IMR-90 (cell line): ENCODE results near the gene C9orf43. TPM values are rescaled to one million over a fixed set of nuclear protein-coding genes. Genes with fewer than 3 reads are reported as not detected.

Experiments used
- ATAC-seq: fragments of 200-7000 bp; cut with Tn5 transposase; 2 replicates; pipeline ENCODE4 v1.9.1; 2020; ENCODE audit warnings: low read depth, mild to moderate bottlenecking, moderate library complexity
- BruUV-seq: library from RNA; stranded (reverse); fragments of 400-500 nt; replicated peaks from 2 replicates; lab custom pipeline; 2021; lab: Mats Ljungman, UMichigan
- CTCF ChIA-PET: fragments of 300-600 bp; formaldehyde crosslinking; extraction: SDS; loops from one replicate; lab custom pipeline; 2021; ENCODE audit warnings: antibody characterized with exemption; lab: Yijun Ruan, JAX
- POLR2A ChIA-PET: fragments of 300-600 bp; sonication (Branson Sonifier 250); formaldehyde crosslinking; loops from one replicate; lab custom pipeline; 2022; ENCODE audit warnings: antibody characterized with exemption; ENCODE audit not compliant: unreplicated experiment; lab: Charles Lee
- DNase-seq: peaks from one replicate; pipeline ENCODE4 v3.0.0; 2013
- H2AFZ ChIP-seq: replicated peaks from 2 replicates; pipeline ENCODE3; 2013; ENCODE audit warnings: low read length, mild to moderate bottlenecking; ENCODE audit not compliant: poor library complexity
- H2AK5ac ChIP-seq: 2 replicates; pipeline ENCODE4 v1.6.1; 2013; ENCODE audit warnings: low read depth, low read length, inconsistent platforms
- H2AK9ac ChIP-seq: replicated peaks from 2 replicates; pipeline ENCODE3; 2013; ENCODE audit warnings: mild to moderate bottlenecking, low read depth, low read length, moderate library complexity; ENCODE audit not compliant: poor library complexity
- H2BK120ac ChIP-seq: 2 replicates; pipeline ENCODE4 v1.6.1; 2013; ENCODE audit warnings: low read depth, low read length, inconsistent platforms
- H2BK15ac ChIP-seq: 3 replicates; pipeline ENCODE4 v1.6.1; 2013; ENCODE audit warnings: low read depth, low read length, inconsistent platforms
- H2BK20ac ChIP-seq: 2 replicates; pipeline ENCODE4 v1.6.1; 2013; ENCODE audit warnings: low read depth, mild to moderate bottlenecking, inconsistent platforms, low read length, moderate library complexity
- H2BK5ac ChIP-seq: 2 replicates; pipeline ENCODE4 v1.6.1; 2013; ENCODE audit warnings: mild to moderate bottlenecking, low read depth, low read length, inconsistent platforms; ENCODE audit not compliant: poor library complexity, severe bottlenecking
- H3K14ac ChIP-seq: replicated peaks from 2 replicates; pipeline ENCODE4 v1.6.1; 2013; ENCODE audit warnings: low read depth, low read length, inconsistent platforms
- H3K18ac ChIP-seq: 2 replicates; pipeline ENCODE4 v1.6.1; 2013; ENCODE audit warnings: low read depth, low read length, control low read depth
- H3K23ac ChIP-seq: 2 replicates; pipeline ENCODE4 v1.6.1; 2013; ENCODE audit warnings: low read depth, low read length, inconsistent platforms
- H3K27ac ChIP-seq: 2 replicates; pipeline ENCODE4 v1.5.1; 2013; ENCODE audit warnings: mild to moderate bottlenecking, control low read depth, low read length; ENCODE audit not compliant: insufficient read depth
- H3K27me3 ChIP-seq: 2 replicates; pipeline ENCODE4 v1.6.1; 2013; ENCODE audit warnings: low read length; ENCODE audit not compliant: control insufficient read depth, insufficient read depth
- H3K36me3 ChIP-seq: 2 replicates; pipeline ENCODE4 v1.6.1; 2013; ENCODE audit warnings: low read length, mixed read lengths; ENCODE audit not compliant: control insufficient read depth, insufficient read depth
- H3K4ac ChIP-seq: 2 replicates; pipeline ENCODE4 v1.6.1; 2013; ENCODE audit warnings: low read depth, low read length, inconsistent platforms
- H3K4me1 ChIP-seq: 2 replicates; pipeline ENCODE4 v1.6.1; 2013; ENCODE audit warnings: low read length, mixed read lengths; ENCODE audit not compliant: control insufficient read depth, insufficient read depth
- H3K4me2 ChIP-seq: 2 replicates; pipeline ENCODE4 v1.6.1; 2013; ENCODE audit warnings: low read depth, mild to moderate bottlenecking, control low read depth, low read length, moderate library complexity
- H3K4me3 ChIP-seq: 2 replicates; pipeline ENCODE4 v1.5.1; 2013; ENCODE audit warnings: low read depth, mild to moderate bottlenecking, control low read depth, low read length, moderate library complexity; ENCODE audit not compliant: insufficient read depth
- H3K56ac ChIP-seq: 2 replicates; pipeline ENCODE4 v1.6.1; 2013; ENCODE audit warnings: low read length, inconsistent platforms; ENCODE audit not compliant: insufficient read depth; ENCODE audit errors: extremely low read depth
- H3K79me1 ChIP-seq, 2 experiments: 2 replicates each; pipeline ENCODE4 v1.6.1; 2013; ENCODE audit warnings: low read length in 2 of 2, inconsistent platforms in 1 of 2, low read depth in 1 of 2
- H3K9ac ChIP-seq: 2 replicates; pipeline ENCODE4 v1.6.1; 2013; ENCODE audit warnings: low read depth, low read length, control low read depth
- H3K9me1 ChIP-seq: 2 replicates; pipeline ENCODE4 v1.6.1; 2013; ENCODE audit warnings: low read length, inconsistent platforms; ENCODE audit not compliant: insufficient read depth
- H3K9me3 ChIP-seq: 2 replicates; pipeline ENCODE4 v1.6.1; 2013; ENCODE audit warnings: low read length; ENCODE audit not compliant: control insufficient read depth, insufficient read depth
- H4K20me1 ChIP-seq: 2 replicates; pipeline ENCODE4 v1.6.1; 2013; ENCODE audit warnings: low read length, inconsistent platforms; ENCODE audit not compliant: insufficient read depth
- H4K5ac ChIP-seq: 2 replicates; pipeline ENCODE4 v1.6.1; 2013; ENCODE audit warnings: mild to moderate bottlenecking, low read depth, low read length, control low read depth
- H4K8ac ChIP-seq, 2 experiments: 2 replicates each; pipeline ENCODE4 v1.6.1; 2013; ENCODE audit warnings: low read depth in 2 of 2, low read length in 2 of 2, control low read depth in 1 of 2, inconsistent platforms in 1 of 2
- H4K91ac ChIP-seq: 2 replicates; pipeline ENCODE4 v1.6.1; 2013; ENCODE audit warnings: low read depth, low read length, inconsistent platforms; ENCODE audit not compliant: insufficient read depth
- BHLHE40 ChIP-seq: fragments of 150-350 bp; IDR thresholded peaks from 2 replicates; pipeline ENCODE4 v1.6.1; 2016; ENCODE audit warnings: mild to moderate bottlenecking, low read depth, low read length
- CEBPB ChIP-seq: IDR thresholded peaks from 2 replicates; pipeline ENCODE4 v1.6.1; 2012; ENCODE audit warnings: low read depth, low read length, improper control_type of control experiment
- CHD1 ChIP-seq: IDR thresholded peaks from 2 replicates; pipeline ENCODE4 v1.6.1; 2012; ENCODE audit warnings: low read depth, low read length, improper control_type of control experiment
- CTCF ChIP-seq: conservative IDR thresholded peaks from 2 replicates; pipeline ENCODE4 v1.5.1; 2012; ENCODE audit warnings: mild to moderate bottlenecking, low read depth, low read length, improper control_type of control experiment
- ELK1 ChIP-seq: fragments of 150-350 bp; IDR thresholded peaks from 2 replicates; pipeline ENCODE4 v1.6.1; 2016; ENCODE audit warnings: low read depth, mild to moderate bottlenecking, low read length, moderate library complexity, borderline replicate concordance
- FOS ChIP-seq: fragments of 150-350 bp; IDR thresholded peaks from 2 replicates; pipeline ENCODE4 v1.6.1; 2016; ENCODE audit warnings: low read depth, low read length
- MAFK ChIP-seq: IDR thresholded peaks from 2 replicates; pipeline ENCODE4 v1.6.1; 2012; ENCODE audit warnings: low read depth, low read length, improper control_type of control experiment
- MAZ ChIP-seq: IDR thresholded peaks from 2 replicates; pipeline ENCODE4 v1.6.1; 2012; ENCODE audit warnings: low read depth, mild to moderate bottlenecking, low read length, improper control_type of control experiment, moderate library complexity, borderline replicate concordance
- MXI1 ChIP-seq: IDR thresholded peaks from 2 replicates; pipeline ENCODE4 v1.6.1; 2012; ENCODE audit warnings: low read depth, mild to moderate bottlenecking, low read length, moderate library complexity, borderline replicate concordance
- NFE2L2 ChIP-seq: fragments of 150-350 bp; IDR thresholded peaks from 2 replicates; pipeline ENCODE4 v1.6.1; 2016; ENCODE audit warnings: low read depth, mild to moderate bottlenecking, low read length
- POLR2A ChIP-seq: IDR thresholded peaks from 2 replicates; pipeline ENCODE4 v1.6.1; 2012; ENCODE audit warnings: mild to moderate bottlenecking, low read depth, low read length
- RAD21 ChIP-seq: IDR thresholded peaks from 2 replicates; pipeline ENCODE4 v1.6.1; 2012; ENCODE audit warnings: low read length, improper control_type of control experiment
- RCOR1 ChIP-seq: IDR thresholded peaks from 2 replicates; pipeline ENCODE4 v1.6.1; 2012; ENCODE audit warnings: mild to moderate bottlenecking, low read length, improper control_type of control experiment; ENCODE audit not compliant: insufficient replicate concordance
- RFX5 ChIP-seq: IDR thresholded peaks from 2 replicates; pipeline ENCODE4 v1.8.0; 2012; ENCODE audit warnings: low read depth, mild to moderate bottlenecking, low read length, moderate library complexity
- SMC3 ChIP-seq: fragments of 150-350 bp; IDR thresholded peaks from 2 replicates; pipeline ENCODE4 v1.6.1; 2016; ENCODE audit warnings: low read depth, mild to moderate bottlenecking, antibody characterized with exemption, low read length, moderate library complexity
- USF2 ChIP-seq: fragments of 150-350 bp; IDR thresholded peaks from 2 replicates; pipeline ENCODE4 v1.6.1; 2017; ENCODE audit warnings: mild to moderate bottlenecking, antibody characterized with exemption, low read length, low read depth
- WGBS, 2 experiments: methylation state at CpG; one replicate each; pipeline versions ENCODE4 v1.1.5 to v1.1.7; 2013; ENCODE audit warnings: missing lambda C conversion rate in 2 of 2; ENCODE audit not compliant: insufficient read length in 1 of 2; ENCODE audit errors: extremely low coverage in 2 of 2; 5-methylcytosine and 5-hydroxymethylcytosine counted together
- dilution Hi-C: fragments of 300-500 bp; cut with HindIII; formaldehyde crosslinking; loops from one replicate; pipeline ENCODE4 v1.14.3; 2018; ENCODE audit warnings: low sequenced_read_pairs; ENCODE audit not compliant: unreplicated experiment
- in situ Hi-C: fragments of 300-500 bp; cut with MboI; formaldehyde crosslinking; loops from 3 replicates; pipeline ENCODE4 v1.14.3; 2019; ENCODE audit warnings: low sequenced_read_pairs, inconsistent platforms, mixed read lengths
- intact Hi-C: fragments of 100-400 bp; cut with micrococcal nuclease; formaldehyde crosslinking; loops from 2 replicates; pipeline ENCODE4 v1.10.0; 2022
- polyA plus RNA-seq, 3 experiments: library from polyadenylated mRNA; depleted of rRNA; stranded (reverse); fragments of >200 nt; gene quantifications; 2 replicates each; pipeline ENCODE4 v1.2.3, GENCODE V29; 2012; ENCODE audit warnings: low replicate concordance in 1 of 3
- total RNA-seq: library from RNA; depleted of rRNA; stranded (reverse); fragments of >200 nt; gene quantifications from 2 replicates; pipeline ENCODE4 v1.2.3, GENCODE V29; 2012

The C9orf43 gene
- total and polyA plus RNA-seq, 2 of the 4 experiments (the other 2 are of a cell fraction), result 0.36 to 0.46 TPM

GRCh38 chr9:113467183-113467582, 56.6 kb downstream of the C9orf43 start:
- H4K5ac ChIP-seq, result no peak overlapping the region
- no peak overlapping the region for H2BK15ac ChIP-seq
- H4K91ac ChIP-seq, result no peak overlapping the region
- POLR2A ChIA-PET, result no interaction called here
- no peaks in the 10 kb centered on the region; the same call in 1 of the 2 replicates for H3K9me1 ChIP-seq
- H3K4me3 ChIP-seq, result no peak overlapping the region
- in situ Hi-C loops, result no loop called here
- ATAC-seq (no peak), DNase-seq (no peak)
- no peak overlapping the region for H2BK5ac ChIP-seq
- no peaks in the 10 kb centered on the region for H3K36me3 ChIP-seq
- H2BK120ac ChIP-seq, result no peak overlapping the region
- H2AFZ ChIP-seq, result no peak overlapping the region
- no peak overlapping the region for H2BK20ac ChIP-seq
- no peak overlapping the region for H2AK9ac ChIP-seq
- no peaks in the 10 kb centered on the region for H4K20me1 ChIP-seq
- H3K27ac ChIP-seq, result no peak overlapping the region
- no peak overlapping the region for H3K14ac ChIP-seq
- TF ChIP-seq CTCF (no peak), NFE2L2 (no peak), MAZ (no peak), BHLHE40 (no peak), SMC3 (no peak), ELK1 (no peak), CHD1 (no peak), RAD21 (no peak), MAFK (no peak), CEBPB (no peak), RFX5 (no peak), RCOR1 (no peak), FOS (no peak), MXI1 (no peak), USF2 (no peak), POLR2A (no peak)
- no TSS peak for BruUV-seq
- no peak overlapping the region for H3K18ac ChIP-seq
- H3K4me1 ChIP-seq, result peaks cover 12% of the 10 kb centered on the region
- H2AK5ac ChIP-seq, result no peak overlapping the region
- H4K8ac ChIP-seq, result no peak overlapping the region
- no peaks in the 10 kb centered on the region for H3K9me3 ChIP-seq
- WGBS, 2 experiments, result no CpG with 5 or more reads among the region's 2 CpGs
- H3K79me1 ChIP-seq, result no peaks in the 10 kb centered on the region
- intact Hi-C loops, result no loop called here
- H3K23ac ChIP-seq, result no peak overlapping the region
- H3K27me3 ChIP-seq, result peaks cover 15% of the 10 kb centered on the region
- CTCF ChIA-PET, result no interaction called here
- dilution Hi-C loops, result no loop called here
- no peak overlapping the region for H3K56ac ChIP-seq
- H3K9ac ChIP-seq, result no peak overlapping the region
- no peak overlapping the region for H3K4me2 ChIP-seq
- no peak overlapping the region for H3K4ac ChIP-seq
